GM21786 (cell line): ENCODE measurements around the gene MR1.

Experiments
- ATAC-seq: cut with Tn5 transposase; IDR thresholded peaks from one replicate; pipeline ENCODE4 v1.9.1; 2021; ENCODE audit not compliant: unreplicated experiment

The MR1 gene

GRCh38 chr1:181062836-181063428 is 29.1 kb downstream of the MR1 start:
- peak; percentile 75 for ATAC-seq

- no peak for ATAC-seq
Measured at GRCh38 chr1:181064011-181064623, 30.3 kb downstream of the MR1 start.

GRCh38 chr1:181064702-181065101 is 30.9 kb downstream of the MR1 start:
- ATAC-seq, result no peak

GRCh38 chr1:181073638-181074037 is 39.9 kb downstream of the MR1 start:
- no peak for ATAC-seq

DNA sequence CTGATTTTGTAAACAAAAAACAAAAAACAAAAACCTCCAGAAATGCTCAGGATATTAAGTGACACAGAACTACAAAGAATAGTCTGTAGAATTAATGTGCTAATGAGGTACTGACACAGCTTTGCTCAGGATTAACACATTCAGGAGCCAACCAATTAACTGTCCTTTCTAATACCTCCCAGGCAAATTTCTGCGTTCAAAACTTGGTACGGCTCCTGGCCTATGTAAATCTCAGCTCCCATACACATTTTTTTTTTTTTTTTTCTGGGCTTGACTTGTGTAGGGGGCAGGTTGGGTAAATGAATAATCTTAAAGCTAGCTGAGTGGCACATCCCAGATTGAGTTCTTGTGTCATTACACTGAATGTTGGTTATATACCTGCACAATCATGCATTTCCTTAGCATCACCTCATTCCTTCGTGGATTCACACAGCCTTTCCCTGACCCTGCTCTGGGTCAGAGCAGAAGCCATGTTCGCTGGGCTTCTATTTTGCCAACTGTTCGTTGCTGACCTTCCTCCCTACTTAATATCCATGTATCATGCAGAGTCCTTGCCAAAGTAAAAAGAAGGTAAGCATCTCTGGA is 42.1 kb downstream of the MR1 start:
- ATAC-seq, result no peak

DNA sequence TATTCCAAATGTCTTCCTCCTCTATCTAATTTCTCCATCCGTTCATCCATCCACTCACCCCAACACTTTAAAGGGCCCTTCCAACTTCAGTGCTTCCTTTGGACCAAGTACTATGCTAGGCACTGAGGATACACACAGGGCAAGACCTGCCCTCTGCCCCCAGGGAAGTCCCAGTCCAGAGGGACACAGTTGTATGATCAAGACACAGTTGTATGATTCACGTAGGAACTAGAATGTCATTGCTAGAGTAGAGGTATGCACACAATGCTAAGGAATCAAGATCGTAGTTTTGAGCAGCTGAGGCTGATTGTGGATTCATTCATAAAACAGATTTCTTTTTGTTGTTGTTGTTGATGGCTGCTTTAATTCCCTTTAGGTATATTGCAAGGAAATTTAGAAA is 43.1 kb downstream of the MR1 start:
- no peak for ATAC-seq

GRCh38 chr1:181077576-181078242 is 43.9 kb downstream of the MR1 start:
- ATAC-seq, result no peak

DNA sequence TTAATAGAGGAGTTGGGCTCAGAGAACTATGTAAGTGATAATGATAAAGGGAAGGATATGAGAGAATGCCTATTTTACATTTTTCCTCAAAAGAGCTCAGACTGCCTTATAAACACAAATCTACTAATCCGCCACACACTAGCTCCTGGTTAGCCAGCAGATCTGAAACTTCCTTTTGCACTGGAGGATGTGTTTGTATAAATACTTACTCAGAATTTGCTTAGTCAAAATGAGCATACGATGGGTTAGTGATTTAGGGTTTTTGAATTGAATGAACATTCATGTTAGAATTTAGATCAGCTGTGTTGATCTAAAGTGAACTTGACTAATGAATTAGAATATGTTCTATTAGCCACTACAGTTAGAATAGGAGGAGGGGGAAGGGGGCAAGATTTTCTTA is 45.6 kb downstream of the MR1 start:
- ATAC-seq, result no peak

- no peak for ATAC-seq
Measured at GRCh38 chr1:181079920-181080319, 46.1 kb downstream of the MR1 start.

DNA sequence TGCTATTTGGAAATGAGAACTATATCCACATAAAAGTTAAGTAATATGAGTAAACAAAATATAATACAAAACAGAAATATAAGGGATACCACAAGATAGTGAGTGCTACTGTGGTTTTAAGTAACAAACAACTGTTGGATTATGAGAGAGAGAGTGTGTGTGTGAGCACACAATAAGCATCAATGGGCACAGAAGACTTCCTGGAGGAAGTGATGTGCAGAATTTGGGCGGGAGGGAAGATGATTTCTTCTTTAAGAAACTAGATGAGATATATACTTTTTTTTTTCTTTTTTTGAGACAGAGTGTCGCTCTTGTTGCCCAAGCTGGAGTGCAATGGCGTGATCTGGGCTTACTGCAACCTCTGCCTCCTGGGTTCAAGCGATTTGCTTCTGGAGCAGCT is 46.8 kb downstream of the MR1 start:
- no peak for ATAC-seq

DNA sequence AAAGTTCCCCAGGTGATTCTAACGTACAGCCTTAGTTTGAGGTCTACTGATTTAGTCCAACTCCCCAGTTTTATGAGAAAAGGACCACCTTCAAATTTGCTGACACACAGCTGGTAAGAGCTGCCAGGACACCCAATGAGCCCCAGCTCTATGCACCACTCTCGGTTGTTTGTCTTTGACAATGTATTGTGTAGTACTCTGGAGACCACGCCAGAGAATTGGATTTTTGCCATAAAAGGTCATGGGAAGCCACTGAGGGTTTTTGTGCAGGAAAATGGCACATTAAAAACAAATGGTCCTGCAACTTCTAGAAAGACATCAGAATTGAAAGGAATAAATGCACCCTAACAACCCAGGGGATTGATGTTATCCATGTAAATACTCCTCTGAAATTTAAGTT is 47.6 kb downstream of the MR1 start:
- ATAC-seq, result no peak

DNA sequence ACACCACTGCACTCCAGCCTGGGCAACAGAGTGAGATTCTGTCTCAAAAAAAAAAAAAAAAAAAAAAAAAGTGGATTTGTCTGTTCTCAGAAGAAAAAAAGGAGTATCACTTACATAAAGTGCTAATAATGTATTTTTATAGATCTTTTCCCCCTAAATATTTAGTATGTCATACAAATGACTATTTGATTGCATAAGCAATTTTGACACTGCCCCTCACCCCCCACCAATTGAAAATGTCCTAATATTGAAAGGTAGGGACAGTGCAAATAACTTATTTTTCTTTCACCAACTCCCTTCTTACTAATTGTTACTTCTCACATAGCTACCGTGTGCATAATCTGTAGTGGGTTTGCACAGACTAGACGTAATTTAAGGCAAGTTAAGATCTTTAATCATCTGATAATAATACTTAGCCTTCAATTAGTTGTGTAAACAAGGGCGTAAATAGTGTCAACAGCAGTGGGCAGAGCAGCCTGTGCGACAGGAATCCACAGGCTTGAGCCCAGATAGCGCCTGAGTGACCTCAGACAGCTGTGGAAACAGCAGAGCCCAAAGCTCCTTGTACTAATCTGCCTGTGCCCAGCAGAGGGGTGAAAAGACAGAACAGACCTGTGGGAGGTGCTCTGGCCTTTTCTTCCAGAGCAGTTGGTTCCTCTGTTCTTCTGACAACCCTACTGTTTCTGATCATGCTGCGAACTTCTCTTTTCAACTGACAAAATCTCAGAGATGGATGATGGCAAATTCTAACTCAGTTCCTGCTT is 50.2 kb downstream of the MR1 start:
- ATAC-seq, result peak; percentile 42

DNA sequence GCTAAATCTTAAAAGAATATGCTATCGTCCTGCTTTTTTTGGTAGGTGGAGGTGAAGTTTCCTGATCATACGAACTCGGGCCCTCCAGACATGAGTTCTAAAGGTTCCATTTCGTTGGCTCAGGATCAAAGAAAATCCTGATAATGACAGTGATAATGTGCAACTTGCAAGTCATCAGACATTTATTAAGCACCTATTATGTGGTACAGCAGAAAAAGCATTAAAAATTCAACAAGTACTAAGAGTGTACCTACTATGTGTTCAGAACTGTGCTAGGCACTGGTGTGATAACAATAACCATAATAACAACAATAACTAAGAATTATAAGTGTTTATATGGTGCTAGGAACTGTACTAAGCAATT is 50.8 kb downstream of the MR1 start:
- no peak for ATAC-seq

GRCh38 chr1:181086091-181086490 is 52.3 kb downstream of the MR1 start:
- ATAC-seq, result no peak

DNA sequence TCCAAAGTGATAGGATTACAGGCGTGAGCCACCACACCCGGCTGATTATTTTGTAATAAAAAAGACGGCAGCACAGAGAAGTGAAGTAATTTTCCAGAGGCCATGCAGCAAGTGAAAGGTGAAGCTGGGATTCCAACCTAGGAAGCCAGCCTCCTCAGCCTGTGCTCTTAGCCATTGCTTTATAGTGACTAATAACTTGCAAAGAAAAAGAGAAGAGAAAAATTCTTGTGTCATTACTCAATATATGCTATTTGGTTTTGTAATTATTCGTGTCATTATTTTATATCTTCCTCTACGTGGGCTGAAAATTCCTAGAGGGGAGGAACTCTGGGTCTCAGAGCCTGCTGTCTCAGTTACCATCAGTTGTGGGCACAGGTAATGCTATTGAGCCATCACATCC is 53.1 kb downstream of the MR1 start:
- ATAC-seq, result no peak

DNA sequence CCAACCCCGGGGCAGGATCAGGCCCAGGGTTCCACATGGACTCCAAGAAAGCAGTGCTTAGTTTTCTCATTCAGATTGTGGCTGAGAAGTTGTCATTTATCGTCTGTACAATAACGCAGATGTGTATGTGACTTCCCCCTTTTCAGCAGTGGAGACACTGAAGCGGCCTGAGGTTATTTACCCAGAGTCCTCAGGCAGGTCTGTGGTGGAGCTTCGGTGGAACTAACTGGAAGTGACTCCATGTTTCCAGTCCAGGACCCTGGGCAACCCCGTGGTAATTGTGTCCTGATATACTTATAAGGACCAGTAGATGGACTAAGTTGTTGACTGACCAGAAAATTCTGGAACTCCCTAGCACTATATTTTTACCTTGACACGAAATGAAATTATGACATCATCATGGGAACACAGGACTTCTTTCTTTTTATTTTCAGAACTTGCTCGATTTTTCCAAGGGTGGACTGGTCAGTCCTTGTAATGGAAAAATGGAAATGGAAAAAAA is 53.7 kb downstream of the MR1 start:
- peak; percentile 16 for ATAC-seq

DNA sequence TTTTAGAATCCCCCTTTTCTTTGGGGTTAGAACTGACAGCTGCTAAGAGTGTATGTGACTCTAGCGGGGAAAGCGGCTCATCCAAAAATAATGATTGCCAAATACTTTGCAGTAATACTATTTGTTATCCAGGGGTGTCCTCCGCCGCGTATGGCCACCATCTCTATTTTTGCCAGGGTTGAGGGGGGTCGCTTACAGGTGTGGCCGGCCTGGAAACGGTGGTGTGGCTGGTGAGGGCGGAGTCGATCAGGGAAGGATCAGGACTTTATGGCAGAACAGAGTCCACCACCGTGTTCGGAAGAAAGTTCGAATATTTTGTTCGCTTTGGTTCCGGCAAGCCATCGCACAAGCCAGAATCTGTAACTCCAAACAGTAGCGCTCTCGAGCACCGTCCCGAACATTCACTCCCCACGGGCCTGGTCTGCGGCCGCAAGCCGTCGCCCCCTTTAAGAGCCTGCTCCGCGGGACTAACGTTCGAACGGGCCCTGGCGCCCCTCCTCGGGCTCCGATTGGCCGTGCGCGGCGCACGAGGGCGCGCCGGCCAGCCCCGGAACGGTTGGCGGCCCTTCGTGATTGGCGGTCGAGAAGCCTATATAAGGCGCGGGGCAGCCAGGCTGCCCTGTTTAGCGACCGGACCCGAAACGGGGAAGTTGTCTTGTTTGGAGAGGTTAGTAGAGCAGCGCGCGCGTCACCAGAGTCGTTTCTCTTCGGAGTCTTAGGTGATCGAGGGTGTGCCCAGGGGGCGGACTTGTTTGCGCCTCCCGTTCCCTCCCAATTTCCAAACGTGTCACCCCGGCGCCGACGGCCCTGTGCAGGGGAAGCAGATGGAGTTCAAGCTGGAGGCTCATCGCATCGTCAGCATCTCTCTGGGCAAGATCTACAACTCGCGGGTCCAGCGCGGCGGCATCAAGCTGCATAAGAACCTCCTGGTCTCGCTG is 54.6 kb downstream of the MR1 start, which contains the start of gene IER5:
TSS of gene IER5 (plus strand) at position 622 of the 938 bp plus-strand sequence. CDS start at position 825, 203 bp downstream.
- peak; percentile 69 for ATAC-seq

- no peak for ATAC-seq
Measured at GRCh38 chr1:181089017-181089675, 55.4 kb downstream of the MR1 start.

GRCh38 chr1:181089676-181090544 is 56.1 kb downstream of the MR1 start:
- ATAC-seq, result peak; percentile 33
